Left ventricle myocardium inferior (tissue), 1 donor: ENCODE data around the gene LTBP1. TPM values are rescaled to one million over a fixed set of nuclear protein-coding genes. Genes with fewer than 3 reads are reported as not detected.

ENCODE experiments used
- DNase-seq: peaks from one replicate; pipeline ENCODE4 v3.0.0-alpha.2; 2020
- H3K27ac ChIP-seq: fragments of 200-600 bp; replicated peaks from 2 replicates; pipeline ENCODE4 v1.8.0; 2021
- H3K27me3 ChIP-seq: fragments of 200-600 bp; 2 replicates; pipeline ENCODE4 v1.8.0; 2021; ENCODE audit warnings: low read depth
- H3K36me3 ChIP-seq: fragments of 200-600 bp; 2 replicates; pipeline ENCODE4 v1.8.0; 2021
- H3K4me1 ChIP-seq: fragments of 200-600 bp; 2 replicates; pipeline ENCODE4 v1.8.0; 2021
- H3K4me3 ChIP-seq: fragments of 200-600 bp; 2 replicates; pipeline ENCODE4 v1.8.0; 2021; ENCODE audit warnings: mild to moderate bottlenecking, moderate library complexity
- H3K9me3 ChIP-seq: fragments of 200-600 bp; replicated peaks from 2 replicates; pipeline ENCODE4 v1.8.0; 2021
- CTCF ChIP-seq: fragments of 200-600 bp; IDR thresholded peaks from 2 replicates; pipeline ENCODE4 v1.8.0; 2021; ENCODE audit warnings: antibody characterized with exemption, mild to moderate bottlenecking, borderline replicate concordance
- intact Hi-C: fragments of 100-400 bp; cut with micrococcal nuclease; formaldehyde crosslinking; loops from one replicate; pipeline ENCODE4 v1.11.0; 2022
- total RNA-seq: library from RNA; stranded (reverse); fragmentation: NEBNext Ultra II Directional; extraction: Animal tissue kit (Norgen Biotek cat#: 25700); gene quantifications from one replicate; pipeline ENCODE4 v1.2.1, GENCODE V29; 2021
- donor health status: DM: no; HTN: yes; CAD: no; lungs with severe emphysema.

Gene LTBP1
- total RNA-seq, 1 donor from 2014 or later = 88.9 TPM

DNA sequence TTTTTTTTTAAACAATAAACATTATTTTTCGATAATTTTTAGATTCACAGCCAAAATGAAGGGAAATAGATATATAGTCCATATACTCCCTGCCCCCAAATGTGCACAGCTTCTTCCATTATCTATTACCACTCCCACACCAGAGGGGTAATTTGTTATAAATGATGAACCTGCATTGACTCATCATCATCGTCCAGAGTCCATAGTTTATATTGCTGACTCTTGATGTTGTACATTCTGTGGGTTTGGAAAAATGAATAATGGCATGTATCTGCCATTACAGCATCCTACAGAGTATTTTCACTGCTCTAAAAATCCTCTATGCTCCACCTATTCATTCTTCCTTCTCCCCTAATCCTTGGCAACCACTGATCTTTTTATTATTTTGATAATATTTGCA lies 121.5 kb downstream of the LTBP1 start:
- no peaks in the 10 kb centered on the region for H3K27me3 ChIP-seq
- DNase-seq = no peak
- H3K36me3 ChIP-seq = no peaks in the 10 kb centered on the region
- H3K9me3 ChIP-seq = peaks cover 9% of the 10 kb centered on the region
- no peak overlapping the region for H3K4me3 ChIP-seq
- H3K4me1 ChIP-seq = peaks cover 35% of the 10 kb centered on the region
- no peak overlapping the region for H3K27ac ChIP-seq
- intact Hi-C loops = no loop called here
- no peak for TF ChIP-seq CTCF

GRCh38 chr2:33069894-33070651 lies 123.3 kb downstream of the LTBP1 start:
- no peaks in the 10 kb centered on the region for H3K9me3 ChIP-seq
- H3K36me3 ChIP-seq = no peaks in the 10 kb centered on the region
- no peak for TF ChIP-seq CTCF
- intact Hi-C loops = no loop called here
- H3K4me1 ChIP-seq = peaks cover 35% of the 10 kb centered on the region
- no peak overlapping the region for H3K4me3 ChIP-seq
- no peaks in the 10 kb centered on the region for H3K27me3 ChIP-seq
- H3K27ac ChIP-seq = no peak overlapping the region
- DNase-seq = no peak

DNA sequence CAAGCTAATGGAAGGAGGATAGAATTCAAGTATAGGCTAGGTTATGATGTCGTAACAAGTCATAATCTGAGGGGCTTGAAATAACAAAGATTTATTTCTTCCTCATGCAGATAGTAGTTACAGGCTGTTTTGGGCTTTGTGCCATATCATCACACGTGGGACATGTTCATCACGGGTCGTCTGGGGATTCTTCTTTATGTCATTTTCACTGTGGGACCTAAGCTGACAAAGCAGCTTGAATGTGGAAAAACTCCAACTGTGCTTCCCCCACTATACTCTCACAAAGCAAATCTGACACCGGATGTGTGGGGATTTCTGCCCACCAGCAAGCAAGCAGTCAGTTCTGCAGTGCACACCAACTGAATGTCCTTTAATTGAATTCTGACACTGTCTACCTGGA lies 124.8 kb downstream of the LTBP1 start:
- no peaks in the 10 kb centered on the region for H3K9me3 ChIP-seq

GRCh38 chr2:33072614-33073013 lies 125.9 kb downstream of the LTBP1 start:
- Histone ChIP-seq H3K9me3 (no peaks in the 10 kb centered on the region), H3K27me3 (no peaks in the 10 kb centered on the region), H3K4me3 (no peak overlapping the region), H3K27ac (no peak overlapping the region), H3K36me3 (no peaks in the 10 kb centered on the region), H3K4me1 (peaks cover 35% of the 10 kb centered on the region)
- intact Hi-C loops = no loop called here
- DNase-seq = no peak
- TF ChIP-seq CTCF = no peak

More for the DNA sequence above, 124.8 kb downstream of the LTBP1 start:
- Histone ChIP-seq H3K36me3 (no peaks in the 10 kb centered on the region), H3K27me3 (no peaks in the 10 kb centered on the region), H3K27ac (no peak overlapping the region), H3K4me1 (peaks cover 35% of the 10 kb centered on the region), H3K4me3 (no peak overlapping the region)
- no peak for DNase-seq
- TF ChIP-seq CTCF = no peak
- intact Hi-C loops = no loop called here

- Histone ChIP-seq H3K9me3 (no peaks in the 10 kb centered on the region), H3K27me3 (no peaks in the 10 kb centered on the region), H3K36me3 (no peaks in the 10 kb centered on the region), H3K4me1 (peaks cover 38% of the 10 kb centered on the region), H3K4me3 (no peak overlapping the region), H3K27ac (no peak overlapping the region)
- no peak for TF ChIP-seq CTCF
- intact Hi-C loops = no loop called here
- DNase-seq = no peak
These were observed 126.3 kb downstream of the LTBP1 start for GRCh38 chr2:33073018-33073417.
